Activated T-helper 17 cell treated with anti-CD3 and anti-CD28 coated beads, Interleukin-2, amount 50 U/mL, for 72 hours (primary cell): ENCODE measurements around the gene IFI16. TPM values are rescaled to one million over a fixed set of nuclear protein-coding genes. Genes with fewer than 3 reads are reported as not detected.

Experiments used
- ATAC-seq: fragments of 150-1000 bp; cut with Tn5 transposase; replicated peaks from 2 replicates; pipeline ENCODE4 v1.10.0; 2021; ENCODE audit warnings: mild to moderate bottlenecking, moderate library complexity
- H3K27ac Mint-ChIP-seq: one replicate; pipeline ENCODE4 v1.8.0; 2022; ENCODE audit warnings: mixed read lengths
- H3K27me3 Mint-ChIP-seq: one replicate; pipeline ENCODE4 v1.8.0; 2022; ENCODE audit warnings: mixed read lengths
- H3K36me3 Mint-ChIP-seq: one replicate; pipeline ENCODE4 v1.8.0; 2022; ENCODE audit warnings: low read depth, mild to moderate bottlenecking, mixed read lengths
- H3K4me1 Mint-ChIP-seq: one replicate; pipeline ENCODE4 v1.8.0; 2022; ENCODE audit warnings: mixed read lengths
- H3K4me3 Mint-ChIP-seq: one replicate; pipeline ENCODE4 v1.8.0; 2022; ENCODE audit warnings: mild to moderate bottlenecking, mixed read lengths
- H3K9me3 Mint-ChIP-seq: one replicate; pipeline ENCODE4 v1.8.0; 2022; ENCODE audit warnings: mixed read lengths
- total RNA-seq, 2 donors: library from RNA; stranded (reverse); gene quantifications; one replicate each; pipeline ENCODE4 v1.2.3, GENCODE V29; 2022

IFI16 gene
- total RNA-seq, 2 donors from 2014 or later, result 187 to 217 TPM

GRCh38 chr1:159058751-159059150, 49.0 kb downstream of the IFI16 start:
- no peaks in the 10 kb centered on the region for H3K27me3 Mint-ChIP-seq
- no peaks in the 10 kb centered on the region for H3K9me3 Mint-ChIP-seq
- no peak for ATAC-seq
- H3K27ac Mint-ChIP-seq, result peak overlapping the region; percentile 41
- peaks cover 100% of the 10 kb centered on the region for H3K36me3 Mint-ChIP-seq
- H3K4me1 Mint-ChIP-seq, result peaks cover 23% of the 10 kb centered on the region
- no peak overlapping the region for H3K4me3 Mint-ChIP-seq

GRCh38 chr1:159065106-159065505, 55.4 kb downstream of the IFI16 start:
- no peak overlapping the region for H3K27ac Mint-ChIP-seq
- H3K9me3 Mint-ChIP-seq, result no peaks in the 10 kb centered on the region
- ATAC-seq, result no peak
- peaks cover 100% of the 10 kb centered on the region for H3K36me3 Mint-ChIP-seq
- peaks cover 32% of the 10 kb centered on the region for H3K4me1 Mint-ChIP-seq
- no peaks in the 10 kb centered on the region for H3K27me3 Mint-ChIP-seq
- H3K4me3 Mint-ChIP-seq, result no peak overlapping the region

- Mint-ChIP-seq H3K4me1 (peaks cover 42% of the 10 kb centered on the region), H3K36me3 (peaks cover 100% of the 10 kb centered on the region), H3K27ac (peak overlapping the region; percentile 3), H3K27me3 (no peaks in the 10 kb centered on the region), H3K9me3 (no peaks in the 10 kb centered on the region), H3K4me3 (peak overlapping the region; percentile 7)
- ATAC-seq, result no peak
Measured at GRCh38 chr1:159066108-159066507, 56.4 kb downstream of the IFI16 start.

- peaks cover 53% of the 10 kb centered on the region for H3K4me1 Mint-ChIP-seq
Measured at GRCh38 chr1:159067699-159068621, 58.3 kb downstream of the IFI16 start.

GRCh38 chr1:159068886-159069285, 59.2 kb downstream of the IFI16 start:
- ATAC-seq, result peak; percentile 24
- H3K36me3 Mint-ChIP-seq, result peaks cover 100% of the 10 kb centered on the region

More at GRCh38 chr1:159067699-159068621, 58.3 kb downstream of the IFI16 start:
- peaks cover 100% of the 10 kb centered on the region for H3K36me3 Mint-ChIP-seq
- peak; percentile 71 for ATAC-seq
- no peaks in the 10 kb centered on the region for H3K9me3 Mint-ChIP-seq
- peak overlapping the region; percentile 95 for H3K4me3 Mint-ChIP-seq
- H3K27ac Mint-ChIP-seq, result peak overlapping the region; percentile 78
- H3K27me3 Mint-ChIP-seq, result no peaks in the 10 kb centered on the region

GRCh38 chr1:159071970-159072582, 62.4 kb downstream of the IFI16 start:
- Mint-ChIP-seq H3K4me1 (peaks cover 47% of the 10 kb centered on the region), H3K27me3 (no peaks in the 10 kb centered on the region), H3K9me3 (no peaks in the 10 kb centered on the region), H3K4me3 (peak overlapping the region; percentile 95), H3K36me3 (peaks cover 99% of the 10 kb centered on the region), H3K27ac (peak overlapping the region; percentile 79)
- ATAC-seq, result peak; percentile 22

More at GRCh38 chr1:159068886-159069285, 59.2 kb downstream of the IFI16 start:
- Mint-ChIP-seq H3K27me3 (no peaks in the 10 kb centered on the region), H3K27ac (peak overlapping the region; percentile 78), H3K4me3 (peak overlapping the region; percentile 95), H3K9me3 (no peaks in the 10 kb centered on the region), H3K4me1 (peaks cover 53% of the 10 kb centered on the region)

GRCh38 chr1:159076438-159077119, 66.9 kb downstream of the IFI16 start, which contains the start of gene AIM2:
TSS of gene AIM2 (minus strand) at chr1:159076766. CDS start at chr1:159073499, 3,267 bp downstream.
- H3K27ac Mint-ChIP-seq, result peak within 1 kb of the TSS; percentile 97
- peak; percentile 82 for ATAC-seq
- no peaks in the 10 kb centered on the region for H3K9me3 Mint-ChIP-seq
- peak within 1 kb of the TSS; percentile 95 for H3K4me3 Mint-ChIP-seq
- H3K4me1 Mint-ChIP-seq, result peaks cover 32% of the 10 kb centered on the region
- H3K36me3 Mint-ChIP-seq, result peaks cover 57% of the 10 kb centered on the region
- no peaks in the 10 kb centered on the region for H3K27me3 Mint-ChIP-seq

GRCh38 chr1:159077120-159077961, 67.6 kb downstream of the IFI16 start:
- peak overlapping the region; percentile 95 for H3K4me3 Mint-ChIP-seq
- peaks cover 49% of the 10 kb centered on the region for H3K36me3 Mint-ChIP-seq
- peak overlapping the region; percentile 97 for H3K27ac Mint-ChIP-seq
- peaks cover 26% of the 10 kb centered on the region for H3K4me1 Mint-ChIP-seq
- H3K27me3 Mint-ChIP-seq, result no peaks in the 10 kb centered on the region
- no peaks in the 10 kb centered on the region for H3K9me3 Mint-ChIP-seq
- ATAC-seq, result peak; percentile 81

GRCh38 chr1:159079525-159079924, 69.8 kb downstream of the IFI16 start:
- peak; percentile 30 for ATAC-seq
- Mint-ChIP-seq H3K4me3 (peak overlapping the region; percentile 37), H3K36me3 (peaks cover 28% of the 10 kb centered on the region), H3K9me3 (no peaks in the 10 kb centered on the region), H3K27ac (peak overlapping the region; percentile 70), H3K27me3 (no peaks in the 10 kb centered on the region), H3K4me1 (peaks cover 15% of the 10 kb centered on the region)

GRCh38 chr1:159081626-159082025, 71.9 kb downstream of the IFI16 start:
- H3K4me1 Mint-ChIP-seq, result peaks cover 15% of the 10 kb centered on the region

GRCh38 chr1:159083013-159083412, 73.3 kb downstream of the IFI16 start:
- H3K36me3 Mint-ChIP-seq, result no peaks in the 10 kb centered on the region
- no peak overlapping the region for H3K4me3 Mint-ChIP-seq
- H3K27ac Mint-ChIP-seq, result no peak overlapping the region
- no peaks in the 10 kb centered on the region for H3K9me3 Mint-ChIP-seq
- no peaks in the 10 kb centered on the region for H3K27me3 Mint-ChIP-seq
- H3K4me1 Mint-ChIP-seq, result peaks cover 19% of the 10 kb centered on the region
- no peak for ATAC-seq

More at GRCh38 chr1:159081626-159082025, 71.9 kb downstream of the IFI16 start:
- Mint-ChIP-seq H3K4me3 (no peak overlapping the region), H3K27me3 (no peaks in the 10 kb centered on the region), H3K27ac (no peak overlapping the region), H3K9me3 (no peaks in the 10 kb centered on the region), H3K36me3 (peaks cover 8% of the 10 kb centered on the region)
- no peak for ATAC-seq

GRCh38 chr1:159084152-159084551, 74.4 kb downstream of the IFI16 start:
- no peaks in the 10 kb centered on the region for H3K9me3 Mint-ChIP-seq
- no peaks in the 10 kb centered on the region for H3K27me3 Mint-ChIP-seq
- H3K36me3 Mint-ChIP-seq, result no peaks in the 10 kb centered on the region
- no peak overlapping the region for H3K4me3 Mint-ChIP-seq
- ATAC-seq, result no peak
- peaks cover 21% of the 10 kb centered on the region for H3K4me1 Mint-ChIP-seq
- no peak overlapping the region for H3K27ac Mint-ChIP-seq

- H3K36me3 Mint-ChIP-seq, result no peaks in the 10 kb centered on the region
- H3K27ac Mint-ChIP-seq, result no peak overlapping the region
- H3K9me3 Mint-ChIP-seq, result no peaks in the 10 kb centered on the region
- no peak overlapping the region for H3K4me3 Mint-ChIP-seq
- peaks cover 23% of the 10 kb centered on the region for H3K4me1 Mint-ChIP-seq
- no peak for ATAC-seq
- H3K27me3 Mint-ChIP-seq, result no peaks in the 10 kb centered on the region
Measured at GRCh38 chr1:159084867-159085266, 75.2 kb downstream of the IFI16 start.
